PFSK-1 (cell line): ENCODE results near the gene PHF13.

Experiments
- POLR2AphosphoS5 ChIP-seq: IDR thresholded peaks from 2 replicates; pipeline ENCODE4 v1.6.1; 2012; ENCODE audit warnings: low read depth, mild to moderate bottlenecking, control low read depth, low read length, moderate library complexity
- SIN3A ChIP-seq: IDR thresholded peaks from 2 replicates; pipeline ENCODE4 v1.6.1; 2012; ENCODE audit warnings: mild to moderate bottlenecking, low read length, moderate library complexity, borderline replicate concordance; ENCODE audit not compliant: insufficient read depth

DNA sequence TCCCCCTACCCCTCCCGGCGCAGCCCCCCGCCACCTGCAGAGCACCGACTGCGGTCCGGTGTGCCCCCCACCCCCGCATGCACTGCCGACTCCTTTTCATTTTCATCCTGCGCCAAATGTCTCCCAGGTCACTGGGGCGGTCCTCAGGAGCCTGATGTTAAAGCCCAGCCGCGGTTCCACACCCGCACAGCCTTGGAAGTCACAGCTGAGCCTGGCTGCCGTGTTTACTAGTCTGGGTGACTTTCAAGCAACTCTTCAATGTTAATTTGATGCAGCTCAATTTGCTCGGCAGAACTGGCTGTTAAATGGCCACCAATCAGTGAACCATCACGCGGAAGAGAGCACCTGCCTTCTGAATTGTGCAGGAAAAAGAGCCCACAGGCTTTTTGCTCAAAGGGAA lies 38.4 kb downstream of the PHF13 start:
- no peak for TF ChIP-seq POLR2AphosphoS5
- TF ChIP-seq SIN3A: no peak
